Measurements from ENCODE around the gene ACBD6.

The ACBD6 gene

DNA sequence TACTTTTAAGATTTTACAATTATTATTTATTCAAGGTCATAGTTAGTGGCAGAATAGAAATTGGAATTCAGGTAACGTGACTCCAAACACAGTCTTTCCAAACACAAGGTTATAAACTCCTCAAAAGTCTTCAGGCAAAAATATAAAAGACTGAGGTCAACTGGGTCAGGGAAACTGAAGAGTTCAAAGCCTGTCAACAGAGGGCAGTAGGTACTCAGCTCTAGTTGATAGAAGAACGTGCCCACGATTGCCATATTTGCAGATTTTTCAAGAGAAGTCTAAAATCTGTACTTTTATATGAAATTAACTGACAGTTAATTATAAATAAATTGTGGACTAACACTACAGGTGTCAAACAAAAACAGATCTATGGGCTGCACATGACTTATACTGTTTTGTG is 137.3 kb downstream of the ACBD6 start:
- DNase-seq = no peak

DNA sequence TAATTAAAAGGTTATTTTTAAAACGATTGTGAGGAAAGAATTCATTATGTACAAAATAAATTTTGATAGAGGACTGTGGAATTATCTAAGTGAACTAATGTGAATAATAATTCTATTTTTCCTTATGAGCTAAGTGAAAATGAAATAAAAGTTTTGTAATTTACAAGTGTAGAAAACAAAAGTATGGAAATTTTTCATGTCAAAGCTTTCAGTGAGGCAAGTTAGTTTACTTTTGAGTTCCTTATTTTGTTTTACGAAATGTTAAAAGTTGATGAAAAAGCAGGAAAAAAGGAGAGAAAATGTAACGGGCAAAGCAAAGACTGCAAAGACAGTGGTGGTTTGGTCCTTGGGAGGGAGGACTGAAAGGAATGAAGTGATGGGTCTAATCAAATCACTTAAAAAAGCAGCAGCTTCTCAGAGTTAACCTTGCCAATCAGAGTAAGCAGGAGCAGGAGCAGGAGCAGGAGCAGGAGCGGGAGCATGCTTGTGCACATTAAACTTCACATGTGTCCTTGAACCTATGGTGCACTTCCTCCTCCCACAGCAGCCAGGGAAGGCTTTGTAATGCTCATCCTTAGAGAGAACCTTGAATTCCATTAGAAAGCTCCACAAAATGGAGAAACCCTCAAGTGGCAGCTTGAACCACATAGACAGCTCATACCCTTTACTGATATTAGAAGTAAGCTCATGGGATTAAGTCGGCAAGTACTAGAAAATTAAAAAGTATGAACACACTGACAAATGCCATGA is 139.0 kb downstream of the ACBD6 start:
- no peak for DNase-seq

DNA sequence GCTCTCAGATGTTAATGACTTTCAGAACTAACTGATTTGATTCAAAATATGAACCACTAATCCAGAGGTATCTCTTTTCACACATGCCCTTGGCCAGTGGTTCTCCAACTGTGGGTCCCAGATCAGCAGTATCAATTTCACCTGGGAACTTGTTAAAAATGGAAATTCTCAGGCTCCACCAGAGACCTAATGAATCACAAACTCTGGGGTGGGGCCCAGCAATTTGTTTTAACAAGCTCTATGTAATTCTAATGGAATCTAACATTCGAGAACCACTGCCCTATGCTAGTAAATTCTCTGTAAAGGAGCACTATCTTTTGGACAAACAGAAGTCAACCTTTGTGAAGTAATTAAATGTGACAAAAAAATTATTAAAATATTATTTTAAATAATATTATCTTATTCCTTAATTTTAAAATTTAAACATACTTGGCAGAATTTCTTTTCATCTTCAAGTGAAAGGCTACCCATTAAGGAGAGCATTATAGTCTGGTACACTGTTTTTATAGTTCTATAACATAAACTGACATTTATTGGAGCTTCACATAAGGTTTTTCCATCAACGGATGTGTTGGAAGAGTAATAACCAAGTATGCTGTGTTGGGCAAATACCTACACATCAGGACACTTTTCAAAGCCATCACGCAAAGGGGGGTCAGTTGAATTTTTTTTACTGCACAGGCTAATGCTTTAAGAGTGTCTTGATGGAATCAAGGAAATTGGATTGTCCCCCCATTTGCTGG is 141.9 kb downstream of the ACBD6 start:
- DNase-seq = no peak

DNA sequence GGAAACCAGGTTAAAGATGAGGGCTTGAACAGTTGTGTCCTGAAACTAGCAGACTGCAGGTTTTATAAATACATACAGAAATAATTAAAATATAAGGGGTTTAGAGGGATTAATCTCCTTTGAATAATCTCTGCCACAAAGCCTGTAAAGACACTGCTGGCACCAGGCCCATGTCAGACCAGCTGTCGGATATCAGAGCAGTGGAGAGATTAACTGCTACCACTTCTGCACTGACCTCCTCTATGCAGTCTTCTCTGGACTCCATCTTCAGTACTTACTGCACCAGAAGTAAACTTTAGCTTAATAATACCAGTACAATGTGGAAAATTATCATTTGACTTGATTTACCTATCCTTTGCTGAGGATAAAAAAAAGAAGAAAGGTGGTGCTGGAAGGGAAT is 143.7 kb downstream of the ACBD6 start:
- peak; percentile 66 for DNase-seq

DNA sequence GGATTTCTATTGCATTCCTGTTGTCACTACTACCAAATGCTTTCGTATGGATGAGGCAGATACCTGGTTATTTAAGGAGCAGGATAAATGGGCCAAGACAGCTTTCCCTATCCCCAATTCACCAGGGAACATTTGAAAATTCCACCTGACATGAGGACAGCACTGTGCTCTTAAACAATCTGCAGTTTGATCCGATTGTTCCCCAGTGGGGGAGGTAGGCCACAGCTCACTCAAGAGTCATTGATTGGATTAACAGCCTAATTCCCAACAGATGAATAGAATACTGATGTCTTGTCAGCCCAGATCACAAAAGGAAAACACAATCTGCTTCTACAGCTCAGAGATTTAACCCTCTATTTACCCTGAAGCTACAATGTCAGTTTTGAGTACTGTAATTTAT is 148.4 kb downstream of the ACBD6 start:
- peak; percentile 52 for DNase-seq

DNA sequence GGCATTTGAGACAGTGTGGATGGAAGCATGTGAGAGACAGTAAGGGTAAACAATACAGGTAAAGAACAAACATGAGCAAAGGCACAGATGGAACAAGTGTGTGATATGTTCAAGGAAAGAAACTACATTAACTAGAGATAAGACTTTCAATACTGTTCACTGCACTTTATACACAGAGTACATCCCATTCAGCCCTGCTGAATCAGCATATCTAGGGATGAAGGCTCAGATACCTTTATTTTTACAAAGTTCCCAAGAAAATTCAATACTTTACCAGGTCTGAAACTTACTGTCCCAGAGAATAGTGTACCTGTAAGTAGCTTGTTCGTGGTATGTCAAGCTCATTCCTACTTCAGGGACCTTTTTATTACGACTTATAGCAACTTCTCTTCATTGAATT is 149.8 kb downstream of the ACBD6 start:
- DNase-seq = no peak

DNA sequence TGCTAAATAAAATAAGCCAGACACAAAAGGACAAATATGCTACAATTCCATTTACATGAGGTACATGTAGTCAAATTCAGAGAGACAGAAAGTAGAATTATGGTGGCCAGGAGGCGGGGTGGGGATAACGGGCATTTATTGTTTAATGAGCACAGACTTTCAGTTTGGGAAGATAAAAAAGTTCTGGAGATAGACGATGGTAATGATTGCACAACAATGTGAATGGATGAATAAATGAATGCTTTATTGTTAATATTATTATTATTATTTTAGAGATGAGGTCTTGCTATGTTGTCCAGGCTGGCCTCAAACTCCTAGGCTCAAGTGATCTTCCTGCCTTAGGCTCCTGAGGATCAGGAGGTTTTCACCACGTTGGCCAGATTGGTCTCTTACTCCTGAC is 150.4 kb downstream of the ACBD6 start:
- no peak for DNase-seq

DNA sequence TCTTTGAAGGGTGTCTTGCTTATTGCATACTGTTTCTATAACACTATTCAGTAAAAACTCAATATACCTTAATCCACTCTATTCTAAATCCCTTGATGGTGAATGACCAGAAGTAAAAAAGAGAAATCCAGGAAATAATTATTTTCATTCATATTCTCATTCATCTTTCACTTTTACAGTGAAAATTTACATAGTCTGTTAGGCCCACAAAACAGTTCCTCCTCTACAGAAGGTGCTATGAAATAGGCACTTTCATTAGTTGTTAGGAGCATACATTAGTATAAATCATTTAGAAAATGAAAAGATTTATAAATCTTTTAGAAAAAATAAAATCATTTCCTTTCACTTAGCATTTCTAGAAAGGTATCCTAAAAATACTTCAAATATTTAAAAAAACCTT is 157.2 kb downstream of the ACBD6 start:
- no peak for DNase-seq

DNA sequence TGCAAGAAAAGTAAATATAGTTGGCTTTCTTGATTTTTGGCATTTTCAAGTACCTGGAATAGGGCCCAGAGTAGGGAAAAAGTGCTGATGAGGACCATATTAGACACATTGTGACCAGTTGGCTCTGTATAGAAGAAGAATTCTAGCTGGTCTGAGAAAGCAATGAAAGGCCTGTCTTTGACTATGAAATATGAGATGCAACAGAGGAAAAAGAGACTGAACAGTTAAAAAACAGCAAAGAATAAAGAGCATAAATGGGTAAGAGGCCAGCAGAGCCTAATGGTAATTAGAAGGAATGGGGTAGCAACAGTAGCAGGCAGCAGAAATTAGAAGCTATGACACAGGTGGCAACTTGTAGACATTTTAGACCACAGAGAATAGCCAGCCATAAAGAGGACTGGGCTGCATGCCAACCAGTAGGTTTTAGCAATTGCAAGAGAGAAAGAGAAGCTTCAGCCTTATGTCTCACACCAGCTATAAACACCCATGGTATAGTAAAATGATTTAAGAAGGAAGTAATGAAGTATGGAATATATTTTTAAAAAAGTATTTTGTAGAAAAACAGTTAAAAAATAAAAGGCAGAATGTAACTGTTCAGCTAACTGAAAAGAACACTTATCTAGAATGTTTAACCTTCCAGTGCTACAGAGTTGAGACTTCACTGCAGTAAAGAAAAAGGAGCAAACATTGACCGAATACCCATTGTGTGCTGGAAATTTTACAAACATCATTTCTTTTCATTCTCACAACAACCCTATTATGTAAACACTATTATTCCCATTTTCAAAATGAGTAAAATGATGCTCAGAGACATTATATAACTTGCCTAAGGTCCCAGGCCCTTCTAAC is 158.2 kb downstream of the ACBD6 start:
- DNase-seq = peak; percentile 85

DNA sequence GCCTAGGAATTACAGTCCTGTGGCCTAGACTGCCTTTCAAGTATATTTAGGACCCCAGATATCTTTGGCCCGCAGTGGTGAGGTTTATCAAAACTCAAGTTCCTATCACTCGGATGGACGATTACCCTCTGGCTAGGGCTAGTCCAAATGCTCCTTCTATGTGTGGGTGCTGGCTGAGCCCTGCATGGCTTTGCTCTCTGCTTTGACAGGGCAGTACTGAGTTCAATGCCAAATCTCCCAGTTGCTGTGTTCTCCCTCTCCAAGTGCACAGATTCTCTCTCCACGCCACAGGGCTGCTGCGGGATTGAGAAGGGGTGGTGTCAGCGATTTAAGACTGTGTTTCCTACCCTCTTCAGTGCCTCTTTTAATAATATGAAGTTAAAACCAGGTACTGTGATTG is 175.3 kb downstream of the ACBD6 start:
- DNase-seq = no peak

DNA sequence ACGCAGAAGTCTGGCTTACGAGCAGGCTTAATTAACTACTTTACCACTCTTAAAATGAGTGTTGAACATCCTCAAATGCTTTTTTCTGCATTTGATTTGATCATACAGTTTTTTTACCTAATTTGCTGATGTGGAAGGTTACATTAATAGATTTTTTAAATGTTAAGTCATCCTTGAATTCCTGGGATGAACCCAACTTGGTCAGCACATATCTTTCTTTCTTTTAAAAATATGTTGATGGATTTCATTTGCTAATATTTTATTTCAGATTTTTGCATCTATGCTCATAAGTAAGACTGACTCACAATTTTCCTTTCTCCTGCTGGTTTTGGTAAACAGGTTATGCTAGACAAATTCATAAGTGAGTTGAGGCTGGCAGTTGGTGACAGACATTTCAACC is 189.5 kb downstream of the ACBD6 start:
- DNase-seq = no peak

DNA sequence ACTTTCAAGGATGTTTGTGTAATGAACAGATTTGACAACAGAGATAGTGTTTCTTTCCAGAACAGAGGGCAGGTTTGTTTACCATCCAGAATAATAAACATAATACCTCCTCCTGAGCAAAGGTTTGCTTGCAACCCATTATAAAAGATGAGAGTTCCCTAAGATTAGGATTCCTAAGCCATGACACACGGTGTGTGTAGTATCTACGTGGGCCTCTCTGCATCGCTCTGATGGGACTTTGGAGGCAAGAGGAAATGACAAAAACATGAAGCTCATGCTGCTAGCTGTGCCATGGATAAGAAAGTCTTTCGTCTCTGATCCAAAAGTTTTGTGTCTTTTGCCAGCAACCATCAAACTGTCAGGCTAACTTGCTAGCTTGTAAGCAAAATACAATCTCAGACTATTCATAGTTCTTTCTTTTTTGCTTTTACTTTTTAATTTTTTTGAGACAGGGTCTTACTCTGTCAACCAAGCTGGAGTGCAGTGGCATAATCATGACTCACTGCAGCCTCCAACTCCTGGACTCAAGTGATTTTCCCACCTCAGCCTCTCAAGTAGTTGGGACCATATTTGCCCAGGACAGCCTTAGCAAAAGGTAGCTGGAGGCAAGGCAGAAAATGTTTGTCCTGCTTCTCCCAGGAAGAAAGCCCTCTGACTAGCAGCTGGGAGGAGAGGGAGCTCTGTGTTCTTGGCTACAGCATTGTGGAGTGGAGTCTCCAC is 191.2 kb downstream of the ACBD6 start:
- DNase-seq = no peak

DNA sequence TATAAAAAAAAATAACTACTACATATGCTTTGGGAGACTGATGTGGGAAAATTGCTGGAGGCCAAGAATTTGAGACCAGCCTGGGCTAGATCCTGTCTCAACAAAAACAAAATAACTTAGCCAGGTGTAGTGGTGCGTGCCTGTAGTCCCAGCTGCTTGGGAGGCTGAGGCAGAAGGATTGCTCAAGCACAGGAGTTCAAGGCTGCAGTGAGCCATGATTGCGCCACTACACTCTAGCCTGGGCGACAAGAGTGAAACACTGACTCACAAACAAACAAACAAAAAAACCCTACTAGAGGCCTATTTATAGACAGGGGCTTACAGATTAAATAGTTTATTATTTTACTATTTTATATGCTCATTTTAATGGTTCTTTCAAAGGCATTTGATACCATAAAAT is 192.3 kb downstream of the ACBD6 start:
- no peak for DNase-seq

DNA sequence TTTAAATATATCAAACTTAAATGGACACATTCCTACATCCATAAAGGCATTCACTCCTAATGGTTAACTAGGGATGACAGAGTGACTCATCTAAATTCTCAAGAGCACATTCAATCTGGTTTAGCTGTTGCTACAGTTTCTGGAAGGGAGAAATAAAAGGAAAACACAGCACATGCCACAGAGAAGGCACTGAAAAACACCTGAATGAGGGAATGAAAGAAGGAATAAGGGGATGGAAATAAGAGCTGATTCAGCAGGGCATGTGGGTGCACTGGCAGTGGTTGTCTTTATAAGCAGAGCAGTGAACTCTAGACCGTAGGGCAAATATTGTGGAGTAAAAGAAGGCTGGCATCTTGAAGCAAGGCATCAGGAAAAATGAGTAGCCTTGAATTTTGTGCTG is 193.0 kb downstream of the ACBD6 start:
- no peak for DNase-seq

DNA sequence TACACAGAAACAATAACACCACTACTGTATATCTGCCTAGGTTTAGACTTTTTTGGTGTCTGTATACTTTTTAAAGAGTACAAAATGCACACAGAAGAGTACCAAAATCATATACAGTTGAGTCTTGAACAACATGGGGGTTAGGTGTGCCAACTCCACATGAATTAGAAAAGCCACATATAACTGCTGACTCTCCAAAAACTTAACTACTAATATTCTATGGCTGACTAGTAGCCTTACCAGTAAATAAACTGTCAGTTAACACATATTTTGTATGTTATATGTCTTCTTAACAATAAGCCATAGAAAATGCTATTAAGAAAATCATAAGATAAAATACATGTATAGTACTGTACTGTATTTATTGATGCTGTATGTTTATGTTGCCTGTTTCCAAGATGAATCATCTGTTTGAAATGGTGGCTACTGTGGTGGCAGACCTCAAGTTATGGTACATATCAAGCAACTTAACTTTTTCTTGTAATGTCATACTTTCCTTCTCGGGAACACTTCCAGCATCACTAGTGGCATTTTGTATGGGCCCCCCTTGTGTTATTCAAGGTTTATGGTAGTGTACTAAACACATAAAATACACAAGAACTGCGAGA is 201.1 kb downstream of the ACBD6 start:
- no peak for DNase-seq

DNA sequence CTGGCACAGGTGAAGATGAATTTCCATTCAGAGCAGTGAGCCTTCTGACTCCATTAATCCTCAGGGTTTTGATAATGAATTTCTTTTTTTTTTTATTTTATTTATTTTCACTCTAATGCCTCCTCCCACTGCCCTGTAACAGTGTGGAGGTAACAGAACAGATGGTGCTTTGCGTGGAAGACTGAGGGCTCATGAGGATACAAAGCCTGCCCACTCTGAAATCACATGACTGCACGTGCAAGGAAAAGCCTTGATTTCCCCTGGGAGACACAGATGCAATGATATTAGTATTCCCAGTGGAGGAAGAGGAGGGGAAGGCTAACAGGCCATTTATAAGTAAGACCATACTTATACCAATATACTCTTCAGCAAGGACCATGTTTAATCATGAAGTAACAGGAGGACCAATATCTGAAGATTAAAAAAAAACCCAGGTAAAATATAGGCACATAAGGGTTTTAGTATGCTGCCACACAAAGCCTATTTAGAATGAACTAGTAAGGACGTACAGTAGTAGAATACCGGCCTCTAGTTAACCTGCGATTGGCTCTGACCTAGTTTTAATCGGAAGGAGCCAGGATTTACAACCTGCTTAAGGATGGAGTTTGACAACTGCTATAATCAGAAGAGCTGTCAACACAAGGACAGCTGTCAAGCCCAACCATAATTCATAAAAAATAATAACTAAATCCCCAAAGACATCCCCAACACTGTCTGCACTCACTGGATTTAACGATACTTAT is 202.7 kb downstream of the ACBD6 start:
- peak; percentile 64 for DNase-seq

DNA sequence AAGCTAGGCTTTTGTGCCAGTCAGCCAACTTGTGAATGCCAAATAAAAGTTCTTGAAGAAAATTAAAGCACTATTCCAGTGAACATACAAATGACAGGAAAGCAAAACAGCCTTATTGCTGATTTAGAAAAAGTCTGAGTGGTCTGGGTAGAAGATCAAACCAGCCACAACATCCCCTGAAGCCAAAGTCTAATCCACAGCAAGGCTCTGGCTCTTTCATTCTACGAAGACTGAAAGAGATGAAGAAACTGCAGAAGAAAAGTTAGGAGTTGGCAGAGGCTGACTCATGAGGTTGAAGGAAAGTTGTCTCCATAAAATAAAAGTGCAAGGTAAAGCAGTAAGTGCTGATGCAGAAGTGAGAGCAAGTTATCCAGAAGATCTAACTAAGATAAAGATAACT is 206.4 kb downstream of the ACBD6 start:
- no peak for DNase-seq

DNA sequence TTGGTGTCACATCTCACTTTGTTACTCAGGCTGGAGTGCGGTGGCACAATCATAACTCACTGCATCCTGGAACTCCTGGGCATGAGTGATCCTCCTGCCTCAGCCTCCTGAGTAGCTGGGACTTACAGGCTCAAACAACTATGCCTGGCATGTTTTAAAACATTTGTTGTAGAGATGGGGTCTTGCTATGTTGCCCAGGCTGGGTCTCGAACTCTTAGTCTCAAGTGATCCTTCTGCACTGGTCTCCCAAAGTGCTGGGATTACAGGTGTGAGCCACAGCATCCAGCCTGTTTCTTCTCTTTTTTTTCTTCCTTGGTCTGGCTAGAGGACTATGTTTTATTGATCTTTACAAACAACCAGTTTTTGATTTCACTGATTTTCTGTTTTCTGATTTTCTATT is 207.7 kb downstream of the ACBD6 start:
- no peak for DNase-seq

DNA sequence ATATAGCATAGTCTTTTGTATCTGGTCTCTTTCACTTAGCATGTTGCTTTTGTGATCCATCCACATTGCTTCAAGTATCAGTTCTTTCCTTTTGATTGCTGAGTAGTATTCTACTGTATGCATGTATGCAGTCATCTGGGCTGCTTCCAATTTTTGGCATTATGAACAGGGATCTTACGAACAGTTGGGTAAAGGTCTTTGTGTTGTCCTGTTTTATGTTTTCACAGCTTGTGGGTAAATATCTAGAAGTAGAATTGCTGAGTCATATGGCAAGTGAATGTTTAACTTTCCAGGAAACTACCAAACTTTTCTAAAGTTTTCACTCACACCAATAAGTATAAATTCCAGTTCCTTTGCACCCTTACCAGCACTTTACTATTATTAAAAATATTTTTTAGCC is 211.4 kb downstream of the ACBD6 start:
- no peak for DNase-seq

DNA sequence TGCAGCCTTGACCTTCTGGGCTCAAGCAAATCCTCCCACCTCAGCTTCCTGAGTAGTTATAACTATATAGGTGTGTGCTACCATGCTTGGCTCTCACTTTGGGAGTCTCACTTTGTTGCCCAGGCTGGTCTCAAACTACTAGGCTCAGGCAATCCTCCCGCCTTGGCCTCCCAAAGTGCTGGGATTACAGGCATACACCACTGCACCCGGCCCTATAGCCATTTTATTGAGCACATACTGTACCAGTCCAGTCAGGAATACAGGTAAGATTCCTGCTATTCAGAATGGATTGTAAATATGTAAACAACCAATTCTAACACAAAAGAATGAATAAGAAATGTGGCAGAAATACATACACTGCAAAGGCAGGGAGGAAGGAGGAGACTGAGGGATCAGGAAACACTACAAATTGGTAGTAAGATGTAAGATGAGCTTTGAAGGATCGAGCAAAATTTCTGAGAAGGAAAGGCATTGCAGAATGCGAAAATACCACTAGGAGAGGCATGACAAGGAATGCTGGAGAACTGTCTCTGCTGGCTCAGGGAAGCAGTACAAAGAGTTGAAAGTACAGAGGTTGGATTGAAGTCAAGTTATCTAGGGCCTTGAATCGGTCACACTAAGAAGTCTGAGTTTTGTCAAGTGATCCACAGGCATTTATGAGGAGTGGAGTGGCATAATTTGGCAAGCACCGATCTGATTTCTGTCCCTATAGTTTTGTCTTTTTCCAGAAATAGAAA is 211.9 kb downstream of the ACBD6 start:
- DNase-seq = no peak

DNA sequence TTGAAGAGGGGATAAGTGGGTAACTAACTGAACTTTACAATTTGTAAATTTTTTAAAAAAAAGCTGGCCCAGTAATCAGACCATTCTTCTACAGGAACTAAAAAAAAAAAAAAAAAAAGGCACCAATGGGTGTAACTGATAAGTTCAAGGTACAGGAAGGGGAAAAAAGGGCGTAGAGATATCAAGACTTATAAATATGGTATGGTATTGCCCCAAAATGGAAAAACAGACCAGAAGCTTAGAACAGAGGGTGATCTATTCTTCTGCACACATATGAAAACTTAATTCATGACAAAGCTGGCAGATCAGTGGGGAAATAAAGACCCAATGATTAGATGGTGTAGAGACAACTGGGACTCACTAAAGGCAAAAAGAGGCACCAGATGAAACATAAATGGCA is 213.4 kb downstream of the ACBD6 start:
- no peak for DNase-seq

Measured in NCI-H1694 treated with DMSO at 0.1 percent for 48 hours (cell line).